ENCODE results near the gene EGFR. TPM values are rescaled to one million over a fixed set of nuclear protein-coding genes. Genes with fewer than 3 reads are reported as not detected.

The EGFR gene
- total RNA-seq, 4 donors from 2014 or later, result 87.2 to 124 (median 94.5) TPM

DNA sequence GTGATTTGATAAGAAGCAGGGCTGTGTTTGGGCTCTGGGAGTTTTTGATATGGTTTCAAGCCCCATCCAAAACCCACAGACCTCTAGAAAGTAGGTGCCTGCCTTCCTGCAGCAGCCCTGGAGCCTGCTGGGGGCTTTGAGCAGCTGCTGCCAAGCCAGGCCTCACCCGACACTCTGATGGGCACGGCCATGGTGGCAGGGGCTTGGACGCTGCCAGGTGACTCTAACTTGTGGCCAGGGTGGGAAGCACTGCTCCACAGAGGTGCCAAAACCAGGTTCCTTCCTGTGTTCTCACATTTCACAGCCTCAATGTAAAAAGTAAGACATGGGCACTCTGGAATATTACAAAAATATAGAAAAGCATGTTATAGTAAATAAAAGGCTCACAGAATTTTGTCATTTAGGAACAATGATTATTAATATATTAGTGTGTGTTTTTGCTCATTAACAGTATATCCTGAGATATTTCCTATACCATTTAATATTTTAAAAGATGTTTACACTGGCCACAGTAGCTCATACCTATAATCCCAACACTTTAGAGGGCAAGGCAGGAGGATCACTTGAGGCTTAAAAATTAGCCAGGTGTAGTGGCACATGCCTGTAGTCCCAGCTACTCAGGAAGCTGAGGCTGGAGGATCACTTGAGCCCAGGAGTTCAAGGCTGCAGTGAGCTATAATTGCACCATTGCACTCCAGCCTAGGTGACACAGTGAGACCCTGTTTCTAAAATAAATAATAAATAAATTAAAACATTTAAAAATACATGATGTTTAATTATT, 95.1 kb downstream of the EGFR start:
- ATAC-seq (ENCODE audit: low FRiP score), result no peak
- TF ChIP-seq, protein P1, sequence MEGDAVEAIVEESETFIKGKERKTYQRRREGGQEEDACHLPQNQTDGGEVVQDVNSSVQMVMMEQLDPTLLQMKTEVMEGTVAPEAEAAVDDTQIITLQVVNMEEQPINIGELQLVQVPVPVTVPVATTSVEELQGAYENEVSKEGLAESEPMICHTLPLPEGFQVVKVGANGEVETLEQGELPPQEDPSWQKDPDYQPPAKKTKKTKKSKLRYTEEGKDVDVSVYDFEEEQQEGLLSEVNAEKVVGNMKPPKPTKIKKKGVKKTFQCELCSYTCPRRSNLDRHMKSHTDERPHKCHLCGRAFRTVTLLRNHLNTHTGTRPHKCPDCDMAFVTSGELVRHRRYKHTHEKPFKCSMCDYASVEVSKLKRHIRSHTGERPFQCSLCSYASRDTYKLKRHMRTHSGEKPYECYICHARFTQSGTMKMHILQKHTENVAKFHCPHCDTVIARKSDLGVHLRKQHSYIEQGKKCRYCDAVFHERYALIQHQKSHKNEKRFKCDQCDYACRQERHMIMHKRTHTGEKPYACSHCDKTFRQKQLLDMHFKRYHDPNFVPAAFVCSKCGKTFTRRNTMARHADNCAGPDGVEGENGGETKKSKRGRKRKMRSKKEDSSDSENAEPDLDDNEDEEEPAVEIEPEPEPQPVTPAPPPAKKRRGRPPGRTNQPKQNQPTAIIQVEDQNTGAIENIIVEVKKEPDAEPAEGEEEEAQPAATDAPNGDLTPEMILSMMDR (IDR thresholded peaks at IDR 0.05), result no peak

DNA sequence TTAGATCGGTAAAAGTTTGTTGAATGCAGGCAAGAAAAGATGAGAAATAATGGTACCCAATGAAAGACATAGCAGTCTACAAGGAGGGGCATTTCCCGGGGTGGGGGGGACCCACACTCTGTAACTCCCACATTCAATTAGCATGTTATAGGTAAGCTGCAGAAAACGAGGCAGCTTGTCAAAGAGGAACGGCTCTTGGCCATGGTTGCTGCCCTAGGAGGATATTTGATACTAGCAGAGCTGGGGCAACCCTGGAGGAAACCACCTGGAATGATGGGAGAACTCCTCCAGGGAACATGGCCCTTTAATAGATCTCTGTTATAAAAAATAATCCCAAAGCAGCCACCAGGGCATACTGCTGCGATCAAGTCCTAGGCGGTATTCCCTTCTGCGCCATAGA, 98.5 kb downstream of the EGFR start:
- no peak for DNase-seq (ENCODE audit: low spot score)

More for the DNA sequence above, 95.1 kb downstream of the EGFR start:
- no peak for DNase-seq (ENCODE audit: low spot score)

DNA sequence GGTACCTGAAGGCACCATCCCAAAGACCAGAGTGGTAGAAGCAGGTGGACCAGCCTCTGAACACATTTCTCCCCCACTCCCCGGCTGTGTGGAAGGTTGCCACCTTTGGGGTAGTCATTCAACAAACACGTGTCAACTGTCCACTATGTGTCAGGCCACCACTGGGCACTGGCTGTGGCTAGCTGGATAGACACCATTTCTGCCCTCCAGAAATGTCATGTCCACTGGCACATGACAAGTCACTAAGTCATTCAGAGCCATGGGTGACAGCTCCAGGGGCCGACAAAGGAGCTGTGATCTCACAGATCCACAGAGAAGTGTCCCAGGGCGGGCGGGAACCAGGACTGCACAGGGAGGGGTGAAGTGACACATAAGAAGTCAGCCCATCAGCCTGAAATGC, 99.6 kb downstream of the EGFR start:
- DNase-seq (ENCODE audit: low spot score) (no peak), ATAC-seq (ENCODE audit: low FRiP score) (no peak)
- TF ChIP-seq, protein P1 (IDR thresholded peaks at IDR 0.05), result no peak

More for the DNA sequence above, 98.5 kb downstream of the EGFR start:
- TF ChIP-seq, protein P1 (IDR thresholded peaks at IDR 0.05), result no peak
- ATAC-seq (ENCODE audit: low FRiP score), result no peak

DNA sequence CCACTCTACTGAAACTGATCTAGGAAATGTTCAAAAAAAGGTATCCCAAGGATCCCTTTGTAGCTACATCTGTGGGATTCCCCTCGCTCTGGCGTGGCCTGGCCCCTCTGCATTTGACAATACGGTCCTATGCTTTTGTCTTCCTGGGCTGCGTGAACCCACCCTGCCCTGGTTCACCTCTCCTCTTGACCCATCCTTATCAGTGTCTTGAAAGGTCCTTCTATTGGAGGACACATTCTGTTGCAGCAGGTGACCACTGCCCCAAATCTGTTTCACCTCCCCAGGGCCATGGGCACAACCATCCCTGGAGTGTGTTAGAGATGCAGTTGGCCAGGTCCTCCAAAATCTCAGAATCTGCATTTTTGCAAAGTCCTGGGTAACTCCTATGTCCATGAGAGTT, 100.8 kb downstream of the EGFR start:
- TF ChIP-seq, protein P1 (IDR thresholded peaks at IDR 0.05), result no peak
- no peak for DNase-seq (ENCODE audit: low spot score)

DNA sequence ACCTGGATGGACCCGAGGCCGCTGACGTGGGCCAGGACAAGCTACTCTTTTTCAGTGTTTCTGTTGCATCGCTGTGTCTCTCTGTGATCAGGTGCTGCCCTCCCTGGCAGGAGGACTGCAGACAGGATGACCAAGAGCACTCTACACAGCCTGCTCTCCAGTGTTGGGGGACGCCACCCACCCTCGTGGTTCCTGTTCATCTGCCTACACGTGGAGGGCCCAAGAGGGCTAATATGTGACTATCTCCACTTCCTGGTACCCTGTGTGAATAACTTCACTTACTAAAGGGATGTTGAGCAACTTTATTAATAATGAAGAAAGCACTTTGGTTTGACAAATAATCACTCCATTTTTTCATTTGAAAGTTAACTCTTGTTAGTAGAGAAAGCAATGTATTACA, 101.3 kb downstream of the EGFR start:
- ATAC-seq (ENCODE audit: low FRiP score) (peak; percentile 57), DNase-seq (ENCODE audit: low spot score) (no peak)
- TF ChIP-seq, protein P1 (IDR thresholded peaks at IDR 0.05), result no peak

More for the DNA sequence above, 100.8 kb downstream of the EGFR start:
- no peak for ATAC-seq (ENCODE audit: low FRiP score)

DNA sequence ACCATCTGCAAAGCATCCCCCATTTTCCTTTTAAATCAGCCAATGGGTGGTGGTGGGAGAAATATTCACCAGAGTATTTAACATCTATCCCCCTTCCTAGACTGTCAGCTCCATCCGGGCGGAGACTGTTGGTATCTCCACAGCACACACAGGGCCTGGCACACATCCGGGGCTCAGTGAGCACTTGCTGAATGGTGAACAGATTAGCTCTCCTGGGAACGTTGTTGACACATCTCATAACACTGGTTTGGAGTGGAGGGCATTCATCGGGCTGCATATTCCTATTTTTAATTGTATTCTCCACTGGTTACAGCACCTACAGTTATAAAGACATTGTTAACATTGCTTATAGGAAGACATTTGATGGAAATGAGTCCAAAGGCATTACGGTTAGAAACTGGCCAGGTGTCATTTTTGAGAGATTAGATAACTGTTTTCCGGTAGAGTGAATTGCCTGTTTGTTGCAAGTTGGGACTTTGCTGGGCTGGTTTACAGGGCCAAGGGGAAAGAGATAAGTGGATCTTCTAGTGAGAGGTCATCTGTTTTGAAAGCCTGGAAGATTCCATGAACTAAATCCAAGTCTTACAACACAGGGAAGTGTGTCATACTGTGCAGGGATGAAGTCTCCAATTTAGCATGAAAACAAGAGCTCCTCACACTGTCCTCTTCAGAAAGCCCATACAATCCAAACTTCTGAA, 101.8 kb downstream of the EGFR start:
- DNase-seq (ENCODE audit: low spot score), result no peak
- TF ChIP-seq, protein P1 (IDR thresholded peaks at IDR 0.05), result no peak
- peak; percentile 84 for ATAC-seq (ENCODE audit: low FRiP score)

All from omental fat pad (tissue), 4 donors.